Parietal lobe (tissue), 2 donors: ENCODE data around the gene SUN2. TPM values are rescaled to one million over a fixed set of nuclear protein-coding genes. Genes with fewer than 3 reads are reported as not detected.

Source experiments
- small RNA-seq: library from RNA; depleted of rRNA; stranded (forward); fragments of <200 nt; gene quantifications from one replicate; pipeline ENCODE3, GENCODE V24; 2014; ENCODE audit warnings: low replicate concordance
- total RNA-seq: library from RNA; depleted of rRNA; stranded (reverse); fragments of >200 nt; gene quantifications from one replicate; pipeline ENCODE4 v1.2.3, GENCODE V29; 2014

The SUN2 gene, protein sequence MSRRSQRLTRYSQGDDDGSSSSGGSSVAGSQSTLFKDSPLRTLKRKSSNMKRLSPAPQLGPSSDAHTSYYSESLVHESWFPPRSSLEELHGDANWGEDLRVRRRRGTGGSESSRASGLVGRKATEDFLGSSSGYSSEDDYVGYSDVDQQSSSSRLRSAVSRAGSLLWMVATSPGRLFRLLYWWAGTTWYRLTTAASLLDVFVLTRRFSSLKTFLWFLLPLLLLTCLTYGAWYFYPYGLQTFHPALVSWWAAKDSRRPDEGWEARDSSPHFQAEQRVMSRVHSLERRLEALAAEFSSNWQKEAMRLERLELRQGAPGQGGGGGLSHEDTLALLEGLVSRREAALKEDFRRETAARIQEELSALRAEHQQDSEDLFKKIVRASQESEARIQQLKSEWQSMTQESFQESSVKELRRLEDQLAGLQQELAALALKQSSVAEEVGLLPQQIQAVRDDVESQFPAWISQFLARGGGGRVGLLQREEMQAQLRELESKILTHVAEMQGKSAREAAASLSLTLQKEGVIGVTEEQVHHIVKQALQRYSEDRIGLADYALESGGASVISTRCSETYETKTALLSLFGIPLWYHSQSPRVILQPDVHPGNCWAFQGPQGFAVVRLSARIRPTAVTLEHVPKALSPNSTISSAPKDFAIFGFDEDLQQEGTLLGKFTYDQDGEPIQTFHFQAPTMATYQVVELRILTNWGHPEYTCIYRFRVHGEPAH
- 128 TPM for total RNA-seq

DNA sequence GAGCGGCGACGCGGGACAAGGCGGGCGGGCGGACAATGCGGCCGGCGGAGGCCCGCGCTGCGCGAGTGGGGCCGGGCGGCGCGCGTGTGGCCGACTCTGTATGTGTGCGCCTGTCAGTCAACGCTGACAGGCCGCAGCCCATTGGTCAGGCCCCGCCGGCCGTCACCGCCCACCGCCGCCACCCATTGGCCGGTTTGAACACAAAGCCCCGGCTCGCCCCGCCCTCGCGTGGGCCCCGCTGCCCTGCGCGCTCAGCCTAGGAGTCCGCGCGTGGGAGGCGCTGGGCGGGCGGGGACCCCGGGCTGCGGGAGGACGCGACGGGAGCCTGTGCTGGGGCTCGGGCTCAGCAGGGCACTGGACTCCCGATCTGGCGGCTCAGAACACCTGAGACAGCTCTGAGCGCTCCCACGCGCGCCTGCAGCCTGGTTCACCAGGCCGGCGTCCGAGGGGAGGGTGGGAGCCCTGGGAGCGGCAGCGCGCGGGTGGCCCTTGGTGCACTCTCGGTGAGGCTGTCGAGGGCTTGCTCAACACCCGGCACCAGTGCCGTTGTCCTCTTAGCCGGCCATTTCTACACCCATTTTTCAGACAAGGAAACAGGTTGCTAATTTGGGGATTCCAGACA, at the start of gene SUN2:
Gene SUN2, minus strand, starts transcription at position 88 of the 622 bp plus-strand sequence. CDS start 3,370 bp downstream, outside the sequence.

DNA sequence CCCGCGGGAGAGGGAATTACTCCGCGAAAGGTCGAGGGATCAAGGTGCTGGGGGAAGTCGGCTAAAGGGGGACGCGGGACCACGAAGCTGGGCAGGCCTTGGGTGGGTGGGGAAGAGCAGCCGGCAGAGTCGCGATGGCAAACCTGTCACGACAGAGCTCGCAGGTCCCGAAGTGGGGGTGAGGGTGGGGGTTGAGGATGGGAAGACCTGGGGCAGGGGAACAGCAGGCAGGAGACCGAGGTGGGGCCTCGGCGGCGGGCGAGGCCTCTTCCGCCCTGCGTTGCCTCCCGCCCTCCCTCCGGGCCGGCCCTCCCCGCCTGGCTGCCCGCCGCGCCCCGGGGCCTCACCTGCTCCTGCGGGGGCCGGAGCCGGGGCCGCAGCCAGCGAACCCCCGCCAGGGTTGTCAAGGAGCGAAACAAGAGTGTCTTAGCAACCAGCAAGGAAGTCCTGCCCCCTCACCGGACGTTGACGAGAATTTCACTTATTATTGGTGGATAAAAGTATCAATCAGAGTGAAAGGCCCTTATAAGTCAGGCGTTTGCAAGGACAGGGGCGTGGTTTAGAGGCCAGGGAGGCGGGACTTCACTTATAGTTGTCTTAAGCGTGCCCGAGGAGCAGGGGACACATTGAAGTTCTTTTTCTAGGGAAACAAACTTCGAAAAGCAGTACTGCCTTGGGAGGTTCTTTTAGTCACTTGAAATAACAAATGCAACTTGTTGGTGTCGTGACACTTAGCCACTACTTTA, 38.1 kb upstream of the SUN2 start, which contains the start of gene DNAL4:
Gene DNAL4, minus strand, starts transcription at position 423 of the 746 bp plus-strand sequence. CDS start 11,412 bp downstream, outside the sequence.

DNA sequence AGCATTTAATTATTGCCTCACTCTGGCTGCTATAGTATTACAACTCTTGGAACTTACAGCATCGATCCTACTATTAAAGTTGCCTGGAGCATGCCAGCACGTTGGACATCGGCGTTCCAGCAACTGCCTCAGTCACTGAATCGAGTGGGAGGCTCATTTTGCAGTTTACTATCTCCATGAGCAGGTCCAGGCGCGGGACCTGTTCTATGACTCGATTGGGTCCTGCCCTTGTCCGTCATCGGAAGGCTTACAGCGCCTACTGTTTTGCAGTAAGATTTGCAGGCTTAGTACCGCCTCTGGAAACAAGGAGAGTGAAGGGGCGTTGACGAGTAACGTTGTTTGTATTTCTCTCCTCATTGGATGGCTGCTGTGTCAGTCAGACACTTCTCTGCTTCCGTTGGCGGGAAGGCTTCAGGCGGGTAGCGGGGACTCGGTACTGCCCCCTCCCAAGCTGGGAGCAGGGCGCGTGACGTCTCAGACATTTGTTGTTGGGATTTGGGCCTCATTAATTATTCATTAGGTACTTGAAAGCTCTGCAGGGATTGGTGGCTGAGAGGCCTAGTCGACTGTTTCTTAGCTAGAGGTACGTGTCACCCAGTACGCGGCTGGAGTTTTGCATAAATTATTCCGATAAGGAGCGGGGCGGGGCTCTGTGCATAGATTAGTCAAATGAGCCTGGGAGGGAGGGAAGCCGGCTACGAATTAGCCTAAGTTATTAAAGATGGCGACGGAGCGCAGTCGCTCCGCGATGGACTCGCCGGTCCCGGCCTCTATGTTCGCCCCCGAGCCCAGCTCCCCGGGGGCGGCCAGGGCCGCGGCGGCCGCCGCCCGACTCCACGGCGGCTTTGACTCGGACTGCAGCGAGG, 50.3 kb downstream of the SUN2 start, which contains the start of gene GTPBP1:
Gene GTPBP1, plus strand, starts transcription at position 710 of the 866 bp plus-strand sequence. Its CDS starts 12 bp downstream, at position 722.

DNA sequence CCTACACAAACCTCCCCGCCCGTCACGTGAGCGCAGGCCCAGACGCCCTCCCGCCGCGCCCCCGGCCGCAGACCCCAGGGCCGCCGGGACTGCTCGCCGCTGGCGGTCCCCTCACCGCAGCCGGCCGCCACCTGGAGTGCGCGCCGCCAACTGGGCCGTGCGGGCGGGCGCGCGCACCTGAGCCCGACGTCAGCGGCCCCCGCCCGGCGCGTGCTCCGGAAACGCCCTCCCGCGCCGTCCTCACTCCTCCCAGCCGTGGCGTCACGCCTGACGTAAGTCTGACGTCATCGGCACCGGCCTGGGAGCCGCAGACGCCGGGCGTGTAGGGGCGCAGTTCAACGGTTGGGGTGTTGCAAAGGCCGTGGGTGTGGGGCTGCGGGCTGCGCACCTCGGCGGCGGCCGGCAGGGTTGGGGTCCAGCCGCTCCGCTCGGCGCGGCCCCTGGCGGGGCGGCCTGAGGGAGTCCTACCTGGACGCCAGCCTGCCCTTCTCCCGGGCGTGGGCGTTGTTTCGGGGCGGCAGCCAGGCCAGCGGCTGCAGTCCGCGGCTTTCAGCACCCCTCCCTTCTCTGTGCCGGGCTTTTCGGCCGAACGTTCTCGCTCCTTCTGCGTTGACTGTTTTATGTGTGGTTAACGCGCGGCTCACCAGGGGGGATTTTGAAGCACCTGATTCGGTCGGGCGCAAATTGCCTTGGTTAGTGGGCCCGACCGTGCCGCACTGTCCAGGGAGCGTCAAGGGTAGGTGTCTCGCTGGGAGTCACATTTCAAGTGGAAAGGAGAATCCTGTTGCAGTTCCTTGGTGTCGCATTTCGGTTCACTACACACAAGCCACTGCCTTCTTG, 54.8 kb downstream of the SUN2 start, which contains the start of gene JOSD1:
Gene JOSD1, minus strand, starts transcription at position 155 of the 840 bp plus-strand sequence. CDS start 956 bp downstream, outside the sequence.

Small RNAs within 50 kb of the gene (small RNA-seq; reads per million reads assigned to genes)
- gene AL021707.8 = not detected

Other genes starting within 250 kb of the SUN2 start
- gene DDX17, start 249.7 kb downstream of the SUN2 start, total RNA-seq = 802 TPM
- gene DMC1, start 185.8 kb downstream of the SUN2 start, total RNA-seq = 4.1 TPM
- 17.2 TPM for gene FAM227A, start 99.6 kb downstream of the SUN2 start, total RNA-seq
- gene CBY1, start 99.4 kb downstream of the SUN2 start, total RNA-seq = 17.2 TPM
- gene TOMM22, start 74.0 kb downstream of the SUN2 start, total RNA-seq = 34.4 TPM
- 63.9 TPM for gene JOSD1, start 55.1 kb downstream of the SUN2 start, total RNA-seq
- gene GTPBP1, start 50.1 kb downstream of the SUN2 start, total RNA-seq = 63.2 TPM
- gene DNAL4, start 38.1 kb upstream of the SUN2 start, total RNA-seq = 17.5 TPM
- gene NPTXR, start 88.0 kb upstream of the SUN2 start, total RNA-seq = 24.4 TPM
- 37.9 TPM for gene CBX6, start 116.2 kb upstream of the SUN2 start, total RNA-seq
- not detected for gene APOBEC3A, start 201.6 kb upstream of the SUN2 start, total RNA-seq
- not detected for gene APOBEC3B, start 226.3 kb upstream of the SUN2 start, total RNA-seq